Smooth muscle cell (in vitro differentiated cells): ENCODE results near the gene ACAP3. TPM values are rescaled to one million over a fixed set of nuclear protein-coding genes. Genes with fewer than 3 reads are reported as not detected.

Experiments used
- DNase-seq: peaks from one replicate; lab custom pipeline; 2025; ENCODE audit not compliant: unreplicated experiment; lab: John Stamatoyannopoulos, UW
- H2AFZ ChIP-seq: fragments of 200-600 bp; sonication (generic); 2 replicates; pipeline ENCODE4 v1.6.0; 2016; ENCODE audit warnings: antibody characterized with exemption, low read depth, mild to moderate bottlenecking
- H3F3A ChIP-seq: fragments of 200-600 bp; sonication (generic); 2 replicates; pipeline ENCODE4 v1.6.0; 2017; ENCODE audit warnings: antibody characterized with exemption, low read depth
- H3K27ac ChIP-seq: fragments of 200-600 bp; sonication (generic); 2 replicates; pipeline ENCODE4 v1.5.1; 2016; ENCODE audit warnings: low read depth, mild to moderate bottlenecking
- H3K27me3 ChIP-seq: fragments of 200-600 bp; sonication (generic); 2 replicates; pipeline ENCODE4 v1.6.1; 2016; ENCODE audit warnings: low read depth, mild to moderate bottlenecking
- H3K36me3 ChIP-seq: fragments of 200-600 bp; sonication (generic); 2 replicates; pipeline ENCODE4 v1.5.1; 2016; ENCODE audit warnings: low read depth
- H3K4me1 ChIP-seq: fragments of 200-600 bp; sonication (generic); 2 replicates; pipeline ENCODE4 v1.5.1; 2016; ENCODE audit warnings: low read depth
- H3K4me2 ChIP-seq: fragments of 200-600 bp; sonication (generic); 2 replicates; pipeline ENCODE4 v1.6.0; 2016; ENCODE audit warnings: mild to moderate bottlenecking
- H3K4me3 ChIP-seq: fragments of 200-600 bp; sonication (generic); 2 replicates; pipeline ENCODE4 v1.5.1; 2016; ENCODE audit warnings: mild to moderate bottlenecking
- H3K79me2 ChIP-seq: fragments of 200-600 bp; sonication (generic); 2 replicates; pipeline ENCODE4 v1.6.0; 2016; ENCODE audit warnings: low read depth, mild to moderate bottlenecking
- H3K9ac ChIP-seq: fragments of 200-600 bp; sonication (generic); 2 replicates; pipeline ENCODE4 v1.6.0; 2016; ENCODE audit warnings: low read depth
- H3K9me3 ChIP-seq: fragments of 200-600 bp; sonication (generic); replicated peaks from 2 replicates; pipeline ENCODE4 v1.5.1; 2016; ENCODE audit warnings: low read depth
- H4K20me1 ChIP-seq: fragments of 200-600 bp; sonication (generic); 2 replicates; pipeline ENCODE4 v1.6.0; 2016; ENCODE audit warnings: low read depth
- CTCF ChIP-seq: fragments of 200-600 bp; sonication (generic); IDR thresholded peaks from 2 replicates; pipeline ENCODE4 v1.5.1; 2017; ENCODE audit warnings: borderline replicate concordance, mild to moderate bottlenecking, antibody characterized with exemption; ENCODE audit not compliant: insufficient read depth, poor library complexity, severe bottlenecking
- WGBS: methylation state at CpG from one replicate; pipeline ENCODE4 v1.1.7; 2016; ENCODE audit warnings: low lambda C conversion rate; 5-methylcytosine and 5-hydroxymethylcytosine counted together
- polyA plus RNA-seq: library from polyadenylated mRNA; unstranded; fragments of >200 nt; fragmentation: Nextera tagmentation; extraction: Ambion mirVana; gene quantifications from 2 replicates; pipeline ENCODE4 v1.2.1, GENCODE V29; 2016
- total RNA-seq: library from RNA; depleted of rRNA; stranded (reverse); fragments of >200 nt; gene quantifications from 2 replicates; pipeline ENCODE4 v1.2.3, GENCODE V29; 2014

The ACAP3 gene
- total and polyA plus RNA-seq, 2 experiments from 2014 or later, result 29.9 to 63.9 TPM

GRCh38 chr1:1333551-1334241 is 26.0 kb upstream of the ACAP3 start:
- Histone ChIP-seq H3K9ac (no peak overlapping the region), H2AFZ (no peak overlapping the region), H3K4me1 (peaks cover 7% of the 10 kb centered on the region), H3K27ac (no peak overlapping the region), H3K4me3 (no peak overlapping the region), H3K9me3 (no peaks in the 10 kb centered on the region), H3K27me3 (no peaks in the 10 kb centered on the region), H3K79me2 (no peaks in the 10 kb centered on the region), H3F3A (no peaks in the 10 kb centered on the region), H3K4me2 (no peak overlapping the region), H4K20me1 (peaks cover 16% of the 10 kb centered on the region), H3K36me3 (no peaks in the 10 kb centered on the region)
- WGBS, result 94% methylated on average over 36 of the region's 36 CpGs
- no peak for DNase-seq
- TF ChIP-seq CTCF, result no peak

GRCh38 chr1:1332774-1333480 is 25.2 kb upstream of the ACAP3 start:
- H3K79me2 ChIP-seq, result no peaks in the 10 kb centered on the region
- no peak overlapping the region for H3K9ac ChIP-seq
- H3K4me3 ChIP-seq, result no peak overlapping the region
- H4K20me1 ChIP-seq, result peaks cover 16% of the 10 kb centered on the region
- no peak overlapping the region for H3K27ac ChIP-seq
- no peak for TF ChIP-seq CTCF
- peaks cover 7% of the 10 kb centered on the region for H3K4me1 ChIP-seq
- 89% methylated on average over 39 of the region's 48 CpGs for WGBS
- no peak overlapping the region for H3K4me2 ChIP-seq
- no peaks in the 10 kb centered on the region for H3K9me3 ChIP-seq
- H3F3A ChIP-seq, result no peaks in the 10 kb centered on the region
- no peak overlapping the region for H2AFZ ChIP-seq
- no peaks in the 10 kb centered on the region for H3K36me3 ChIP-seq
- no peak for DNase-seq
- H3K27me3 ChIP-seq, result no peaks in the 10 kb centered on the region

GRCh38 chr1:1332031-1332755 is 24.5 kb upstream of the ACAP3 start:
- no peak for TF ChIP-seq CTCF

More at GRCh38 chr1:1332031-1332755, 24.5 kb upstream of the ACAP3 start:
- Histone ChIP-seq H3K27me3 (no peaks in the 10 kb centered on the region), H4K20me1 (peaks cover 16% of the 10 kb centered on the region), H3K27ac (no peak overlapping the region), H3K4me1 (peaks cover 7% of the 10 kb centered on the region), H3K9me3 (no peaks in the 10 kb centered on the region), H3K9ac (no peak overlapping the region), H3K36me3 (no peaks in the 10 kb centered on the region), H3F3A (no peaks in the 10 kb centered on the region), H3K4me3 (no peak overlapping the region), H2AFZ (no peak overlapping the region), H3K79me2 (no peaks in the 10 kb centered on the region), H3K4me2 (no peak overlapping the region)
- DNase-seq, result no peak
- 93% methylated on average over 51 of the region's 57 CpGs for WGBS
